ENCODE data around the gene STX10. TPM values are rescaled to one million over a fixed set of nuclear protein-coding genes. Genes with fewer than 3 reads are reported as not detected.
"Not testable (repeated sequence)": the region's sequence is repeated elsewhere in the genome, so short reads cannot be mapped to it uniquely, and the experiment has no call there.

Gene STX10
- total and polyA plus RNA-seq, 12 donors, result 18.7 to 69.9 (median 28.9) TPM

GRCh38 chr19:13181747-13182388, 31.7 kb upstream of the STX10 start:
- H3K4me3 ChIP-seq, result no peak overlapping the region
- ATAC-seq, result peak; percentile 82 to 98 (median 92)
- peaks cover 5 to 17% (median 12%) of the 10 kb centered on the region in 9 donors for H3K4me1 ChIP-seq
- WGBS, 2 donors, result 8 to 12% methylated on average over 16 of the region's 16 CpGs
- DNase-seq, result peak; percentile 77 to 86
- no peaks in the 10 kb centered on the region for H3K36me3 ChIP-seq
- intact Hi-C loops (cut with DNase I), result no loop called here
- H3K9me3 ChIP-seq, result no peaks in the 10 kb centered on the region
- H3K27ac ChIP-seq, result peak overlapping the region in 9 of 10 donors; percentile 50 to 79 (median 66)
- no peak for TF ChIP-seq CTCF (IDR thresholded peaks at IDR 0.05)
- no peaks in the 10 kb centered on the region for H3K27me3 ChIP-seq

GRCh38 chr19:13178291-13178690, 28.1 kb upstream of the STX10 start:
- ATAC-seq; H3K36me3 ChIP-seq; DNase-seq; H3K4me3 ChIP-seq; intact Hi-C loops (cut with DNase I); H3K27ac ChIP-seq; H3K27me3 ChIP-seq; H3K9me3 ChIP-seq: not testable (repeated sequence)
- peaks cover 5 to 18% (median 14%) of the 10 kb centered on the region in 9 donors for H3K4me1 ChIP-seq
- WGBS, 2 donors, result 95% methylated on average over 10 of the region's 10 CpGs

DNA sequence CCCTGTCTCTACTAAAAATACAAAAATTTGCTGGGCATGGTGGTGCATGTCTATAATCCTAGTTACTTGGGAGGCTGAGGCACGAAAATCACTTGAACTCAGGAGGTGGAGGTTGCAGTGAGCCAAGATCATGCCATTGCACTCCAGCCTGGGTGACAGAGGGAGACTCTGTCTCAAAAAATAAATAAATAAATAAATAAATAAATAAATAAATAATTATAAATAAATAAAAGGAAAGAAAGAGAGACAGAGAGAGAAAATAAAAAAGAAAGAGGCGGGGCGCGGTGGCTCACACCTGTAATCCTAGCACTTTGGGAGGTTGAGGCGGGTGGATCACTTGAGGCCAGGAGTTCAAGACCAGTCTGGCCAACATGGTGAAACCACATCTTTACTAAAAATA, 27.4 kb upstream of the STX10 start:
- H3K9me3 ChIP-seq; H3K36me3 ChIP-seq; ATAC-seq; H3K27me3 ChIP-seq; H3K27ac ChIP-seq; intact Hi-C loops (cut with DNase I); H3K4me3 ChIP-seq; DNase-seq: not testable (repeated sequence)
- H3K4me1 ChIP-seq, result peaks cover 6 to 25% (median 21%) of the 10 kb centered on the region in 9 donors
- 98% methylated on average over 5 of the region's 5 CpGs for WGBS, 2 donors

- intact Hi-C loops (cut with DNase I), result no loop called here
- DNase-seq, result no peak
- WGBS, 2 donors, result 90 to 96% methylated on average over 8 of the region's 8 CpGs
- Histone ChIP-seq H3K4me3 (no peak overlapping the region), H3K27ac (no peak overlapping the region), H3K4me1 (peaks cover 2 to 23% (median 19%) of the 10 kb centered on the region in 9 donors), H3K9me3 (no peaks in the 10 kb centered on the region), H3K27me3 (no peaks in the 10 kb centered on the region), H3K36me3 (no peaks in the 10 kb centered on the region)
- no peak for TF ChIP-seq CTCF (IDR thresholded peaks at IDR 0.05)
- ATAC-seq, result no peak
Observed at GRCh38 chr19:13176345-13176744, 26.2 kb upstream of the STX10 start.

- H3K4me1 ChIP-seq, result peaks cover 2 to 48% (median 18%) of the 10 kb centered on the region in 9 donors
- H3K27ac ChIP-seq, result peak overlapping the region in 9 of 10 donors; percentile 34 to 89 (median 67)
- peak in 2 of 8 donors; percentile 3 to 5 for ATAC-seq
- 75% methylated on average over 12 of the region's 12 CpGs for WGBS, 2 donors
- H3K9me3 ChIP-seq, result no peaks in the 10 kb centered on the region
- DNase-seq, result no peak
- no peaks in the 10 kb centered on the region for H3K27me3 ChIP-seq
- intact Hi-C loops (cut with DNase I), result no loop called here
- no peaks in the 10 kb centered on the region for H3K36me3 ChIP-seq
- no peak for TF ChIP-seq CTCF (IDR thresholded peaks at IDR 0.05)
- H3K4me3 ChIP-seq, result no peak overlapping the region
Observed at GRCh38 chr19:13173139-13173737, 23.1 kb upstream of the STX10 start.

Data from heart right ventricle (tissue), 16 donors.